ENCODE results near the gene GBE1.

GBE1 gene

DNA sequence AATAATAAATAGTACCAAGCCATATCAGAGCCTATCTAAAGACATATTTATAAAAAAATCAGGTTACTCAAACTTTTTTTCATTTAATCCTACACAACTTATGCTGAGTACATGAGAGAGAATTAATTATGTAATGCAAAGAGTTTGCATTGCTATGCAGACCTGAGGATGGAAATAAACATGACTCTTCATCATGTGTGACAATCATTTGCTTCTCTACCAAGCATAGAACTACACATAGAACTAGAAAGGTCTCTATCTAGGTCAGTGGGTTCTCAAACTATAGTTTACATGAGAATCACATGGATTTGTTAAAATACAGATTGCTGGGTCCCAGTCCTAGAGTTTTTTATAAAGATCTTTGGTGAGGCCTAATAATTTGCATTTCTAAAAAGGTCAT is 86.8 kb downstream of the GBE1 start:
- H3K4me3 ChIP-seq (ENCODE audit: control insufficient read depth, low read depth, low read length): no peak overlapping the region
- no peak for DNase-seq (ENCODE audit: low read depth)
- TF ChIP-seq, protein P1, sequence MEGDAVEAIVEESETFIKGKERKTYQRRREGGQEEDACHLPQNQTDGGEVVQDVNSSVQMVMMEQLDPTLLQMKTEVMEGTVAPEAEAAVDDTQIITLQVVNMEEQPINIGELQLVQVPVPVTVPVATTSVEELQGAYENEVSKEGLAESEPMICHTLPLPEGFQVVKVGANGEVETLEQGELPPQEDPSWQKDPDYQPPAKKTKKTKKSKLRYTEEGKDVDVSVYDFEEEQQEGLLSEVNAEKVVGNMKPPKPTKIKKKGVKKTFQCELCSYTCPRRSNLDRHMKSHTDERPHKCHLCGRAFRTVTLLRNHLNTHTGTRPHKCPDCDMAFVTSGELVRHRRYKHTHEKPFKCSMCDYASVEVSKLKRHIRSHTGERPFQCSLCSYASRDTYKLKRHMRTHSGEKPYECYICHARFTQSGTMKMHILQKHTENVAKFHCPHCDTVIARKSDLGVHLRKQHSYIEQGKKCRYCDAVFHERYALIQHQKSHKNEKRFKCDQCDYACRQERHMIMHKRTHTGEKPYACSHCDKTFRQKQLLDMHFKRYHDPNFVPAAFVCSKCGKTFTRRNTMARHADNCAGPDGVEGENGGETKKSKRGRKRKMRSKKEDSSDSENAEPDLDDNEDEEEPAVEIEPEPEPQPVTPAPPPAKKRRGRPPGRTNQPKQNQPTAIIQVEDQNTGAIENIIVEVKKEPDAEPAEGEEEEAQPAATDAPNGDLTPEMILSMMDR (IDR thresholded peaks at IDR 0.05; ENCODE audit: control insufficient read depth, insufficient read depth, low read depth, low read length, missing control alignments): no peak

DNA sequence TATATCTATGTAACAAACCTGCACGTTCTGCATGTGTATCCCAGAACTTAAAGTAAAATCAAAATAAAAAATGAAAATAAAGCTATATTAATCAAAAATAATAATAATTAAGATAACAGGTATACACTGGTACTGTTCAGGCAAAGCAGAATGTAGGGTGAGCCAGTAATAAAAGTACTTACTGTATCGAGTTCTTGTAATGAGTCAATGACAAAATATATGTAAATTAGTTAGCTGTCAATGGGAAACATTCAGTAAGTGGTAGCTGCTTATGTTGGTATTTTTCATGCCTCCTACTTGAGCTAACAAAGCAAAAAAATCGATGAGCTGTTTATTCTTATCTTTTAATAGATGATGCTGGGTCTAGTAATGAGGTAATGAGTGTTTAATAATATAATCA is 93.2 kb downstream of the GBE1 start:
- DNase-seq (ENCODE audit: low read depth): no peak

DNA sequence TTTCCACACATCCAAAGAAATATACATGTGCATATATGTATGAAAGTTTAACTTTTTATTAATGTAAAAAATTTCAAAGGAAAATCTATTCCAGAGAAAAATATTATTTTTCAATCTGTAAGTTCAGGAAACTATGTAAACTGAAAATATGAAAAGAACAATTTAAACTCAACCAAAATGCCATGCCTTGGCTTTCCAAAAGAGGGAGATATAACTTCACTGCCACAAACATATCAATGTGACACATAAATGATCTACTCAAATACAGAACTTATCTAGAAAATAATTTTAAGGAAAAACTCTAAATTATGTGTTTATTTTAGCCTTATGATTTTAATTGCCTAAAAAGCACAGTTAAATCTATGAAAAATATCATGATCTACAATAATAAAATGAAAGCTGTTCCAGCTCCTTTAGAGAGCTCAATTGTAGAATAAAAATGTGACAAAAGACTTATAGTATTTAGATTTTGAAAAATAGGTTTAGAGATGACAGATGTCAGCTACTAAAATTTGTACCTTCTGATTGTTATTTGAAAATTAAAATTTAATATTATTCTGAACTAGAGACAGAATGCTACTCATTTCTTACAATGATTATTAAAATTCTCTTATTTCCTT is 94.8 kb downstream of the GBE1 start:
- peak; percentile 1 for DNase-seq (ENCODE audit: low read depth)

More for the DNA sequence above, 93.2 kb downstream of the GBE1 start:
- H3K4me3 ChIP-seq (ENCODE audit: control insufficient read depth, low read depth, low read length): no peak overlapping the region
- TF ChIP-seq, protein P1 (IDR thresholded peaks at IDR 0.05; ENCODE audit: control insufficient read depth, insufficient read depth, low read depth, low read length, missing control alignments): no peak

DNA sequence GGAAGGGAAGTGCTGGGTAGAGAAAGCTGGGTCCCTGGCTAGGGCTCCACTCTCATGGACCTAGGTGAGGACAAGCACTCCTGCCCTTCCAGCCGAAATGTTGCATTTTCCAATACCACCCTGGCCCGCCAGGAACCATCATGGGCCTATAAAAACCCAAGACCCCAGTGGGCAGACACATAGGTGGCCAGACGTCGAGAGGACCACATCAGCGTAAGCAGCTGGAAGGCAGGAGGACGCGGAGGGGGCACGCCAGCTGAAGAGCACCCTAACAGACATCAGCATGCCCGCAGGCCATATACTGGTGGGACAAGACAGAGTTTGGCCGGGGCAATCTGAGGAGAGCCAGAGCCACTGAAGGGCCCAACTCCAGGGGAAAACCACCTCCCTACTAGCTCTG is 98.3 kb downstream of the GBE1 start:
- no peak overlapping the region for H3K4me3 ChIP-seq (ENCODE audit: control insufficient read depth, low read depth, low read length)
- TF ChIP-seq, protein P1 (IDR thresholded peaks at IDR 0.05; ENCODE audit: control insufficient read depth, insufficient read depth, low read depth, low read length, missing control alignments): no peak
- DNase-seq (ENCODE audit: low read depth): no peak

More for the DNA sequence above, 94.8 kb downstream of the GBE1 start:
- TF ChIP-seq, protein P1 (IDR thresholded peaks at IDR 0.05; ENCODE audit: control insufficient read depth, insufficient read depth, low read depth, low read length, missing control alignments): peak; percentile 71
- H3K4me3 ChIP-seq (ENCODE audit: control insufficient read depth, low read depth, low read length): no peak overlapping the region

DNA sequence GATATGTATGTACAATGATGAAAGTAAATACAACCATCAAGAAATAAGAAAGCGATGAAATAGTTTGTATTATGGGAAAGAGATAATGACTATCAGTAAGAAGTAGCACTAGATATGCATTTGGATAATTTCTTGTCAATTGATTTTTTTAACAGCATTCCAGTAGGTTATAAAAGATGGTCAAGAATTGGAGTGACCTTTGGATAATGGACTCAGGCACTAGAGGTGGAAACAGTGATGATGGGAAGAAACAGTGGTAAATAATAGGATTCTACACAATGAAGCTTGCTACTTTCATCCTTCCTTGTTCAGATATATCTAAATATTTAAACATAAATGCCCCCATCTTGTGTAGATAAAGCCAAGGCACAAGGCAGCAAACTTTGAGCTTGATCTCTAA is 101.4 kb downstream of the GBE1 start:
- H3K4me3 ChIP-seq (ENCODE audit: control insufficient read depth, low read depth, low read length): no peak overlapping the region
- TF ChIP-seq, protein P1 (IDR thresholded peaks at IDR 0.05; ENCODE audit: control insufficient read depth, insufficient read depth, low read depth, low read length, missing control alignments): no peak
- no peak for DNase-seq (ENCODE audit: low read depth)

DNA sequence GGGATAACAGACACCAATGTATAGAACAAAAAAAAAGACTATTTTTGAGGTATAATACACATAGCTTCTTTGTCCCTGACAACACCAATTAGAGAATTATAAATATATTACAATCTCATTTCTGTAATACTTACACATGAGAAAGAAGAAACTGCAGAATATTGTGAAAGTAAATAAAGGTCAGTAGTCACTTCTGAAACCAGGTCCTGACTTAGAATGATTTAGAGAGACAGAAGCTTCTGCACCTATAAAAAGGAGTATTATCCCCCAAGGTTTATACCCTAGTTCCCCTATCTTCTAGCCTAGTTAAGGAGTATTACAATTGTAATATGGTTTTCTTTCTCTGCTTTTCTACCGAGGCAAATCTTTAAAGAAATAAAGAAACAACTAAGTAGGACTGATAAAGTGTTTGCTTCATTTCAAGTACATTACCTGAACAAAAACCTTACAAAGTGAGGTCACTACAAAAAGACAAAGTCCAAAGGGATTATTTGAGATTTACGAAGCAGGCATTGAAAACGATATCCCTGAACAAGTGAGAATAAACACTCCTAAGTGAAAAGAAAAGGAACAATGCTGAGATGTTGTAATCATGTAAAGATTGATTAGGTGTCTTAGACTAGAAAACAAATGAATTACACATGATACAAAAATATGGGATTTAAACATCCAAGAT is 103.0 kb downstream of the GBE1 start:
- no peak overlapping the region for H3K4me3 ChIP-seq (ENCODE audit: control insufficient read depth, low read depth, low read length)
- DNase-seq (ENCODE audit: low read depth): no peak
- TF ChIP-seq, protein P1 (IDR thresholded peaks at IDR 0.05; ENCODE audit: control insufficient read depth, insufficient read depth, low read depth, low read length, missing control alignments): no peak

Measured in AG09309 (cell line).